RWPE1 (cell line): Measurements from ENCODE around the gene MYRIP.

Experiments used
- CTCF ChIA-PET: fragments of 350-600 bp; sonication (Branson Sonifier 250); formaldehyde crosslinking; extraction: SDS; loops from one replicate; lab custom pipeline; 2021; lab: Yijun Ruan, JAX
- POLR2A ChIA-PET: fragments of 400-600 bp; formaldehyde crosslinking; extraction: SDS; loops from one replicate; lab custom pipeline; 2020; ENCODE audit warnings: antibody characterized with exemption; ENCODE audit not compliant: low non-redundant PET; lab: Yijun Ruan, JAX
- DNase-seq: peaks from one replicate; pipeline ENCODE4 v3.0.0; 2012; ENCODE audit warnings: low spot score
- H3K27ac ChIP-seq: fragments of 450-650 bp; 2 replicates; pipeline ENCODE4 v1.5.1; 2017
- CTCF ChIP-seq: fragments of 450-650 bp; conservative IDR thresholded peaks from 2 replicates; pipeline ENCODE4 v1.5.1; 2017; ENCODE audit warnings: low read depth, mild to moderate bottlenecking

Gene MYRIP

GRCh38 chr3:40290396-40290795, 481.0 kb downstream of the MYRIP start:
- no peak for DNase-seq
- H3K27ac ChIP-seq, result peak overlapping the region; percentile 20; the same call in 1 of the 2 replicates
- TF ChIP-seq CTCF, result no peak
- CTCF ChIA-PET, result no interaction called here
- POLR2A ChIA-PET, result no interaction called here

- POLR2A ChIA-PET, result no interaction called here
- TF ChIP-seq CTCF, result no peak
- CTCF ChIA-PET, result no interaction called here
- no peak for DNase-seq
- no peak overlapping the region for H3K27ac ChIP-seq
These were observed 482.1 kb downstream of the MYRIP start for GRCh38 chr3:40291471-40291870.

GRCh38 chr3:40292637-40293349, 483.4 kb downstream of the MYRIP start:
- CTCF ChIA-PET, result no interaction called here
- H3K27ac ChIP-seq, result no peak overlapping the region
- no peak for TF ChIP-seq CTCF
- POLR2A ChIA-PET, result no interaction called here
- no peak for DNase-seq

- no peak for DNase-seq
- H3K27ac ChIP-seq, result no peak overlapping the region
- ChIA-PET CTCF (interaction anchor here (1.2 kb wide), 1 partner anchor 14 kb away, joined by 3 read pairs; no protein-coding TSS in a partner anchor), POLR2A (no interaction called here)
- TF ChIP-seq CTCF, result no peak
These were observed 485.0 kb downstream of the MYRIP start for GRCh38 chr3:40294434-40294833.

- TF ChIP-seq CTCF, result no peak
- DNase-seq, result no peak
- ChIA-PET CTCF (interaction anchor here (0.9 kb wide), 1 partner anchor 107 kb away, joined by 3 read pairs; no protein-coding TSS in a partner anchor), POLR2A (no interaction called here)
- H3K27ac ChIP-seq, result no peak overlapping the region
These were observed 488.7 kb downstream of the MYRIP start for GRCh38 chr3:40298075-40298474.

GRCh38 chr3:40299130-40299720, 489.8 kb downstream of the MYRIP start:
- TF ChIP-seq CTCF, result no peak
- no peak overlapping the region for H3K27ac ChIP-seq
- no peak for DNase-seq
- CTCF ChIA-PET, result no interaction called here
- POLR2A ChIA-PET, result no interaction called here
